Neural cell (in vitro differentiated cells): ENCODE results near the gene SLC25A43. TPM values are rescaled to one million over a fixed set of nuclear protein-coding genes. Genes with fewer than 3 reads are reported as not detected.

Experiments
- H2AFZ ChIP-seq: fragments of 200-600, 300-800 bp; sonication (generic), shearing (Covaris generic); 2 replicates; pipeline ENCODE4 v1.6.0; 2014; ENCODE audit warnings: low read depth, mild to moderate bottlenecking, antibody characterized with exemption, low read length, moderate library complexity
- H3F3A ChIP-seq: fragments of 200-600 bp; shearing (Covaris generic); 2 replicates; pipeline ENCODE4 v1.6.1; 2016; ENCODE audit warnings: mild to moderate bottlenecking, moderate library complexity, mixed read lengths, antibody characterized with exemption, low read length; ENCODE audit not compliant: insufficient read depth, poor library complexity, severe bottlenecking
- H3K27ac ChIP-seq: fragments of 200-600, 300-800 bp; sonication (generic), shearing (Covaris generic); 2 replicates; pipeline ENCODE4 v1.5.1; 2014; ENCODE audit warnings: mild to moderate bottlenecking, low read length, moderate library complexity
- H3K27me3 ChIP-seq: fragments of 300-800, 200-600 bp; sonication (generic), shearing (Covaris generic); 2 replicates; pipeline ENCODE4 v1.6.0; 2014; ENCODE audit warnings: mild to moderate bottlenecking, low read depth, low read length, moderate library complexity; ENCODE audit not compliant: insufficient read depth
- H3K36me3 ChIP-seq: fragments of 300-800, 200-600 bp; sonication (generic), shearing (Covaris generic); 2 replicates; pipeline ENCODE4 v1.5.1; 2014; ENCODE audit warnings: mild to moderate bottlenecking, antibody characterized with exemption, low read length, moderate library complexity; ENCODE audit not compliant: insufficient read depth
- H3K4me2 ChIP-seq: fragments of 300-800, 200-600 bp; sonication (generic), shearing (Covaris generic); 2 replicates; pipeline ENCODE4 v1.6.0; 2014; ENCODE audit warnings: mild to moderate bottlenecking, low read length
- H3K4me3 ChIP-seq: fragments of 300-800, 200-600 bp; sonication (generic), shearing (Covaris generic); 2 replicates; pipeline ENCODE4 v1.5.1; 2014; ENCODE audit warnings: mild to moderate bottlenecking, low read length, moderate library complexity
- H3K79me2 ChIP-seq: fragments of 200-600 bp; shearing (Covaris generic); replicated peaks from 2 replicates; pipeline ENCODE4 v1.6.0; 2014; ENCODE audit warnings: mild to moderate bottlenecking, low read length, moderate library complexity; ENCODE audit not compliant: insufficient read depth
- H3K9ac ChIP-seq: fragments of 300-800, 200-600 bp; sonication (generic), shearing (Covaris generic); 2 replicates; pipeline ENCODE4 v1.6.1; 2016; ENCODE audit warnings: mild to moderate bottlenecking, low read length, mixed read lengths
- H3K9me2 ChIP-seq: fragments of 200-600 bp; shearing (Covaris generic); 2 replicates; pipeline ENCODE4 v1.6.1; 2016; ENCODE audit warnings: mild to moderate bottlenecking, low read length, mixed read lengths; ENCODE audit not compliant: insufficient read depth
- H3K9me3 ChIP-seq: fragments of 200-600, 300-800 bp; sonication (generic), shearing (Covaris generic); 2 replicates; pipeline ENCODE4 v1.6.1; 2016; ENCODE audit warnings: mild to moderate bottlenecking, mixed run types, low read length, moderate library complexity, mixed read lengths
- H4K20me1 ChIP-seq: fragments of 200-600 bp; shearing (Covaris generic); 2 replicates; pipeline ENCODE4 v1.6.1; 2016; ENCODE audit warnings: mild to moderate bottlenecking, mixed run types; ENCODE audit not compliant: insufficient read depth
- EP300 ChIP-seq: fragments of 450-650 bp; conservative IDR thresholded peaks from 2 replicates; pipeline ENCODE4 v1.6.1; 2014; ENCODE audit warnings: antibody characterized with exemption, mild to moderate bottlenecking, moderate library complexity; ENCODE audit not compliant: poor library complexity, severe bottlenecking
- EZH2 ChIP-seq: fragments of 200-600, 300-800 bp; shearing (Covaris generic), sonication (generic); IDR thresholded peaks from 2 replicates; pipeline ENCODE4 v1.6.1; 2014; ENCODE audit warnings: antibody characterized with exemption, low read length, borderline replicate concordance, mild to moderate bottlenecking; ENCODE audit not compliant: insufficient read depth, poor library complexity, severe bottlenecking
- MXI1 ChIP-seq: fragments of 450-650 bp; conservative IDR thresholded peaks from 2 replicates; pipeline ENCODE4 v1.6.1; 2014; ENCODE audit warnings: antibody characterized with exemption, mild to moderate bottlenecking; ENCODE audit not compliant: poor library complexity, severe bottlenecking
- POLR2AphosphoS5 ChIP-seq: IDR thresholded peaks from 2 replicates; pipeline ENCODE4 v1.6.1; 2012
- RAD21 ChIP-seq: fragments of 450-650 bp; conservative IDR thresholded peaks from 2 replicates; pipeline ENCODE4 v1.6.1; 2014; ENCODE audit warnings: antibody characterized with exemption, mild to moderate bottlenecking, moderate library complexity
- SMC3 ChIP-seq: fragments of 450-650 bp; conservative IDR thresholded peaks from 2 replicates; pipeline ENCODE4 v1.6.1; 2014; ENCODE audit warnings: antibody characterized with exemption, mild to moderate bottlenecking, moderate library complexity; ENCODE audit not compliant: poor library complexity
- TAF1 ChIP-seq: IDR thresholded peaks from 2 replicates; pipeline ENCODE4 v1.6.1; 2012; ENCODE audit warnings: low read depth
- polyA plus RNA-seq: library from polyadenylated mRNA; depleted of rRNA; stranded (reverse); fragments of >200 nt; gene quantifications from 2 replicates; pipeline ENCODE4 v1.2.3, GENCODE V29; 2014
- TF ChIP-seq, protein P1 (sequence below): fragments of 450-650 bp; IDR thresholded peaks from 2 replicates; pipeline ENCODE4 v1.5.1; 2014; ENCODE audit warnings: antibody characterized with exemption, mild to moderate bottlenecking, moderate library complexity; ENCODE audit not compliant: poor library complexity, severe bottlenecking
- TF ChIP-seq, protein P2 (sequence below): IDR thresholded peaks from 2 replicates; pipeline ENCODE4 v1.6.1; 2012; ENCODE audit warnings: borderline replicate concordance

SLC25A43 gene
- polyA plus RNA-seq, 1 donor from 2014 or later = not detected

- no peak overlapping the region for H3K4me2 ChIP-seq
- no peaks in the 10 kb centered on the region for H3K9me3 ChIP-seq
- H2AFZ ChIP-seq = no peak overlapping the region
- no peaks in the 10 kb centered on the region for H3F3A ChIP-seq
- no peaks in the 10 kb centered on the region for H3K79me2 ChIP-seq
- H4K20me1 ChIP-seq = no peaks in the 10 kb centered on the region
- H3K36me3 ChIP-seq = no peaks in the 10 kb centered on the region
- no peak for TF ChIP-seq RAD21
- TF ChIP-seq, protein P1, sequence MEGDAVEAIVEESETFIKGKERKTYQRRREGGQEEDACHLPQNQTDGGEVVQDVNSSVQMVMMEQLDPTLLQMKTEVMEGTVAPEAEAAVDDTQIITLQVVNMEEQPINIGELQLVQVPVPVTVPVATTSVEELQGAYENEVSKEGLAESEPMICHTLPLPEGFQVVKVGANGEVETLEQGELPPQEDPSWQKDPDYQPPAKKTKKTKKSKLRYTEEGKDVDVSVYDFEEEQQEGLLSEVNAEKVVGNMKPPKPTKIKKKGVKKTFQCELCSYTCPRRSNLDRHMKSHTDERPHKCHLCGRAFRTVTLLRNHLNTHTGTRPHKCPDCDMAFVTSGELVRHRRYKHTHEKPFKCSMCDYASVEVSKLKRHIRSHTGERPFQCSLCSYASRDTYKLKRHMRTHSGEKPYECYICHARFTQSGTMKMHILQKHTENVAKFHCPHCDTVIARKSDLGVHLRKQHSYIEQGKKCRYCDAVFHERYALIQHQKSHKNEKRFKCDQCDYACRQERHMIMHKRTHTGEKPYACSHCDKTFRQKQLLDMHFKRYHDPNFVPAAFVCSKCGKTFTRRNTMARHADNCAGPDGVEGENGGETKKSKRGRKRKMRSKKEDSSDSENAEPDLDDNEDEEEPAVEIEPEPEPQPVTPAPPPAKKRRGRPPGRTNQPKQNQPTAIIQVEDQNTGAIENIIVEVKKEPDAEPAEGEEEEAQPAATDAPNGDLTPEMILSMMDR = no peak
- no peak for TF ChIP-seq TAF1
- TF ChIP-seq MXI1 = no peak
- no peak for TF ChIP-seq EZH2
- no peak for TF ChIP-seq SMC3
- no peak for TF ChIP-seq POLR2AphosphoS5
- TF ChIP-seq EP300 = no peak
- no peak overlapping the region for H3K4me3 ChIP-seq
- H3K27me3 ChIP-seq = no peaks in the 10 kb centered on the region
- no peak overlapping the region for H3K27ac ChIP-seq
- no peaks in the 10 kb centered on the region for H3K9me2 ChIP-seq
- H3K9ac ChIP-seq = no peak overlapping the region
These were observed 6.0 kb upstream of the SLC25A43 start for GRCh38 chrX:119393144-119393543.

GRCh38 chrX:119398587-119398973, 556 bp upstream of the SLC25A43 start:
- no peaks in the 10 kb centered on the region for H3K36me3 ChIP-seq
- H3K9me2 ChIP-seq = no peaks in the 10 kb centered on the region
- H3K79me2 ChIP-seq = no peaks in the 10 kb centered on the region
- no peaks in the 10 kb centered on the region for H4K20me1 ChIP-seq
- no peak overlapping the region for H2AFZ ChIP-seq
- no peak overlapping the region for H3K9ac ChIP-seq
- H3K9me3 ChIP-seq = no peaks in the 10 kb centered on the region
- no peaks in the 10 kb centered on the region for H3F3A ChIP-seq
- TF ChIP-seq, protein P2, sequence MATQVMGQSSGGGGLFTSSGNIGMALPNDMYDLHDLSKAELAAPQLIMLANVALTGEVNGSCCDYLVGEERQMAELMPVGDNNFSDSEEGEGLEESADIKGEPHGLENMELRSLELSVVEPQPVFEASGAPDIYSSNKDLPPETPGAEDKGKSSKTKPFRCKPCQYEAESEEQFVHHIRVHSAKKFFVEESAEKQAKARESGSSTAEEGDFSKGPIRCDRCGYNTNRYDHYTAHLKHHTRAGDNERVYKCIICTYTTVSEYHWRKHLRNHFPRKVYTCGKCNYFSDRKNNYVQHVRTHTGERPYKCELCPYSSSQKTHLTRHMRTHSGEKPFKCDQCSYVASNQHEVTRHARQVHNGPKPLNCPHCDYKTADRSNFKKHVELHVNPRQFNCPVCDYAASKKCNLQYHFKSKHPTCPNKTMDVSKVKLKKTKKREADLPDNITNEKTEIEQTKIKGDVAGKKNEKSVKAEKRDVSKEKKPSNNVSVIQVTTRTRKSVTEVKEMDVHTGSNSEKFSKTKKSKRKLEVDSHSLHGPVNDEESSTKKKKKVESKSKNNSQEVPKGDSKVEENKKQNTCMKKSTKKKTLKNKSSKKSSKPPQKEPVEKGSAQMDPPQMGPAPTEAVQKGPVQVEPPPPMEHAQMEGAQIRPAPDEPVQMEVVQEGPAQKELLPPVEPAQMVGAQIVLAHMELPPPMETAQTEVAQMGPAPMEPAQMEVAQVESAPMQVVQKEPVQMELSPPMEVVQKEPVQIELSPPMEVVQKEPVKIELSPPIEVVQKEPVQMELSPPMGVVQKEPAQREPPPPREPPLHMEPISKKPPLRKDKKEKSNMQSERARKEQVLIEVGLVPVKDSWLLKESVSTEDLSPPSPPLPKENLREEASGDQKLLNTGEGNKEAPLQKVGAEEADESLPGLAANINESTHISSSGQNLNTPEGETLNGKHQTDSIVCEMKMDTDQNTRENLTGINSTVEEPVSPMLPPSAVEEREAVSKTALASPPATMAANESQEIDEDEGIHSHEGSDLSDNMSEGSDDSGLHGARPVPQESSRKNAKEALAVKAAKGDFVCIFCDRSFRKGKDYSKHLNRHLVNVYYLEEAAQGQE = no peak
- TF ChIP-seq SMC3 = no peak
- TF ChIP-seq, protein P1 = no peak
- TF ChIP-seq MXI1 = no peak
- TF ChIP-seq RAD21 = no peak
- no peak for TF ChIP-seq EP300
- no peak for TF ChIP-seq TAF1
- TF ChIP-seq EZH2 = no peak
- TF ChIP-seq POLR2AphosphoS5 = no peak
- no peak overlapping the region for H3K4me3 ChIP-seq
- H3K27ac ChIP-seq = no peak overlapping the region
- no peak overlapping the region for H3K4me2 ChIP-seq
- peaks cover 15% of the 10 kb centered on the region for H3K27me3 ChIP-seq
